Ecto neural progenitor cell (in vitro differentiated cells): ENCODE results near the gene COTL1.
"Not testable (repeated sequence)": the region's sequence is repeated elsewhere in the genome, so short reads cannot be mapped to it uniquely, and the experiment has no call there.

Experiments used
- DNase-seq: peaks from one replicate; pipeline ENCODE4 v3.0.0-alpha.2; 2018; ENCODE audit warnings: low spot score

The COTL1 gene

GRCh38 chr16:84643180-84643583, 25.3 kb upstream of the COTL1 start:
- DNase-seq, result no peak

- no peak for DNase-seq
Measured at GRCh38 chr16:84641643-84642358, 23.9 kb upstream of the COTL1 start.

GRCh38 chr16:84640145-84640544, 22.3 kb upstream of the COTL1 start:
- DNase-seq, result no peak

- no peak for DNase-seq
Measured at GRCh38 chr16:84638231-84638806, 20.4 kb upstream of the COTL1 start.

- DNase-seq, result no peak
Measured at GRCh38 chr16:84637709-84638108, 19.8 kb upstream of the COTL1 start.

- no peak for DNase-seq
Measured at GRCh38 chr16:84635702-84636101, 17.8 kb upstream of the COTL1 start.

GRCh38 chr16:84633622-84634021, 15.7 kb upstream of the COTL1 start:
- no peak for DNase-seq

GRCh38 chr16:84632862-84633261, 15.0 kb upstream of the COTL1 start:
- DNase-seq, result not testable (repeated sequence)

- DNase-seq, result no peak
Measured at GRCh38 chr16:84631886-84632285, 14.0 kb upstream of the COTL1 start.

GRCh38 chr16:84631153-84631466, 13.2 kb upstream of the COTL1 start:
- DNase-seq, result no peak

- no peak for DNase-seq
Measured at GRCh38 chr16:84630446-84631152, 12.7 kb upstream of the COTL1 start.

- no peak for DNase-seq
Measured at GRCh38 chr16:84630009-84630408, 12.1 kb upstream of the COTL1 start.

GRCh38 chr16:84629580-84629979, 11.7 kb upstream of the COTL1 start:
- DNase-seq, result no peak

- DNase-seq, result no peak
Measured at GRCh38 chr16:84628226-84628731, 10.4 kb upstream of the COTL1 start.

- DNase-seq, result no peak
Measured at GRCh38 chr16:84625556-84625955, 7.7 kb upstream of the COTL1 start.

- not testable (repeated sequence) for DNase-seq
Measured at GRCh38 chr16:84620913-84621312, 3.0 kb upstream of the COTL1 start.

GRCh38 chr16:84618581-84619460, 943 bp upstream of the COTL1 start:
- DNase-seq, result peak; percentile 77

GRCh38 chr16:84617041-84617790, 662 bp downstream of the COTL1 start:
- peak; percentile 61 for DNase-seq

GRCh38 chr16:84616515-84616914, 1.4 kb downstream of the COTL1 start:
- no peak for DNase-seq

- DNase-seq, result no peak
Measured at GRCh38 chr16:84614968-84615813, 2.7 kb downstream of the COTL1 start.

- DNase-seq, result no peak
Measured at GRCh38 chr16:84614623-84614967, 3.3 kb downstream of the COTL1 start.
